ENCODE results near the gene MCTS1.
"Not testable (repeated sequence)": the region's sequence is repeated elsewhere in the genome, so short reads cannot be mapped to it uniquely, and the experiment has no call there.

The MCTS1 gene

GRCh38 chrX:120629667-120630537 is 26.0 kb downstream of the MCTS1 start, which contains the start of gene C1GALT1C1:
Gene C1GALT1C1 (minus strand): TSS chrX:120630054. CDS start chrX:120627166, 2,888 bp downstream.
- peak; percentile 95 for DNase-seq

DNA sequence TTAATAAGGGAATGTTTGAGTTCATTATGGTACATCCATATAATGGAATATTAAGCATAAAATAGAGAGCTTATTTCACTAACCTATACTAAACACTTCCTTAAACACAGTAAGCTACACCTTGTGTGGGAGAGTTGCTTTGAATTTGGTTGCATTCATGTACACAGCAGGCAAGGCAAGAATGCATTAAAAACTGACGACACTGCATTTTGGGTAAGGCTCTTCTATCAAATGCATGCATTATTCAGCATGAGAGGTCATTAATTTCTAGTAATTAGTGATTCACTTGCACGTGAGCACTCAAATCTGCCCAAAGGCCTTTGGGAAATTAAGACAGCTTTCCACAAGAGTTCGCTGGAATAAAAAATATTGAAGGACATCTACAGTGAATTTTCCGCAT is 34.7 kb downstream of the MCTS1 start:
- DNase-seq, result no peak

DNA sequence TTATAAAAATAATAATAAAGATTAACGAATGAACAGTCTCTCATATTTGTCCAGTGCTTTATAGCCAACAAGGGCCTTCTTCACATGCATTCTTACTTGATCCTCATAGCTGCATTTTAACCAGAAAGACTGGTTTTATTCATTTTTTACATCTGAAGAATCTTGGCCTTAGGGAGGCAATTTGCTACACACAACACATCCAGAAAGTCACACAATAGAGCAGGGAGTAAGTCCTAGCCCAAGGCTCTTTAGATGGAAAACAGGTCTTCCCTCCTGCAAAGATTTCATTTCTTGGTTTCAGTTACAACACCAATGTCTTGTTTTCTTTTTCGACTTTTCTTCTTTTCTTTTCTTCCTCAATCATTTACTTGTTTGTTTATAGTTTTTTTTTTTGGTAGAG is 39.0 kb downstream of the MCTS1 start:
- no peak for DNase-seq

DNA sequence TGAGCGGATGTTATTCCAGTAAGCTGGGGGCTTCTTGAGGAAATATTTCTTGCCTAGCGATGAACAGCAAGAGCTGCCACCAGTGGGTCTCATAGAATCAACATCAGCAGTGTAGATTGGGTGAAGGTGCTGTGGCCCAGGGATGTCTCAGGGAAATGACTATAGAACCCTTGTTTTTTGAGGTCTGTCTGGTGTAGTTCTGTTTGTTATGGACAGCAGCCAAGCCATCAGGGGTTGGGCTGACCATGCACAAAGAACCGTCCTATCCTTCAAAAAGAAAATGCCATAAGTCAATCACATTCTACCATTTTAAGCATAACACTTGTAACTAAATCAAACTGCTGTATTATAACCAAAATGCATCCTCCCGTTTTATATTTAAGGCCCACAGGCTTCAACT is 43.2 kb downstream of the MCTS1 start:
- DNase-seq, result no peak

- not testable (repeated sequence) for DNase-seq
Measured at GRCh38 chrX:120652256-120652655, 48.4 kb downstream of the MCTS1 start.

- no peak for DNase-seq
Measured at GRCh38 chrX:120653000-120653399, 49.1 kb downstream of the MCTS1 start.

DNA sequence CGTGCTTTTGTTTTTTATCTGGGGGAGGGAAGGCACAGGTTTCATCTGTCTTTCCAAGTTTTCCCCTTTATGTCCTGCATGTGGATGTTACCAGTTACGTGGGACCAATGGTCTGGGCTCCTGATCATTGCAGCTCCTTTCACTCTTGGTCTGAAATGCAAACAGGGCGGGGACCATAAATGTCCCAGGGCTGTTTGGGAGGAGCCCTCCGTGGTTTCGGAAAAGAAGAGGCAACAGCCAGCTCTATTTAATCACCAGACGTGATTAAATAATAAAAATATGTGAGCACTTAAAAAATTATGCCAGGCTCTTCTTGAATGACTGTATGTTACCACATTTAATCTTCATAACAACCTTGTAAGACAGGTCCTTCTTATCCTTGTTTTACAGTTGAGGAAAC is 56.7 kb downstream of the MCTS1 start:
- peak; percentile 19 for DNase-seq

All from hematopoietic multipotent progenitor cell treated with erythropoietin and hydrocortisone succinate and interleukin-3 and kit ligand, for 6 days (in vitro differentiated cells).